GM12873 (cell line): ENCODE results near the gene SUGCT.
A peak's percentile ranks its signal among the peaks of the same experiment; 100 is the strongest.

Experiments used
- CTCF ChIP-seq: IDR thresholded peaks from 2 replicates; pipeline ENCODE4 v1.5.1; 2012; ENCODE audit warnings: low read depth, mild to moderate bottlenecking, moderate library complexity, low read length, control low read depth; ENCODE audit not compliant: insufficient read depth; ENCODE audit errors: missing control alignments

The SUGCT gene

GRCh38 chr7:40658729-40659128 lies 523.9 kb downstream of the SUGCT start:
- TF ChIP-seq CTCF = no peak

- TF ChIP-seq CTCF = no peak
These were observed 524.4 kb downstream of the SUGCT start for GRCh38 chr7:40659231-40659630.

GRCh38 chr7:40673285-40673684 lies 538.5 kb downstream of the SUGCT start:
- no peak for TF ChIP-seq CTCF

GRCh38 chr7:40674316-40674715 lies 539.5 kb downstream of the SUGCT start:
- TF ChIP-seq CTCF = no peak

- TF ChIP-seq CTCF = no peak
These were observed 540.9 kb downstream of the SUGCT start for GRCh38 chr7:40675741-40676140.

- TF ChIP-seq CTCF = no peak
These were observed 541.4 kb downstream of the SUGCT start for GRCh38 chr7:40676221-40676620.

- TF ChIP-seq CTCF = peak; percentile 56
These were observed 545.9 kb downstream of the SUGCT start for GRCh38 chr7:40680657-40681056.
